GDM1 (cell line): Measurements from ENCODE around the gene PLA2G2E.
"Not testable (repeated sequence)": the region's sequence is repeated elsewhere in the genome, so short reads cannot be mapped to it uniquely, and the experiment has no call there.

Source experiments
- DNase-seq: peaks from one replicate; lab custom pipeline; 2025; lab: John Stamatoyannopoulos, UW

The PLA2G2E gene

DNA sequence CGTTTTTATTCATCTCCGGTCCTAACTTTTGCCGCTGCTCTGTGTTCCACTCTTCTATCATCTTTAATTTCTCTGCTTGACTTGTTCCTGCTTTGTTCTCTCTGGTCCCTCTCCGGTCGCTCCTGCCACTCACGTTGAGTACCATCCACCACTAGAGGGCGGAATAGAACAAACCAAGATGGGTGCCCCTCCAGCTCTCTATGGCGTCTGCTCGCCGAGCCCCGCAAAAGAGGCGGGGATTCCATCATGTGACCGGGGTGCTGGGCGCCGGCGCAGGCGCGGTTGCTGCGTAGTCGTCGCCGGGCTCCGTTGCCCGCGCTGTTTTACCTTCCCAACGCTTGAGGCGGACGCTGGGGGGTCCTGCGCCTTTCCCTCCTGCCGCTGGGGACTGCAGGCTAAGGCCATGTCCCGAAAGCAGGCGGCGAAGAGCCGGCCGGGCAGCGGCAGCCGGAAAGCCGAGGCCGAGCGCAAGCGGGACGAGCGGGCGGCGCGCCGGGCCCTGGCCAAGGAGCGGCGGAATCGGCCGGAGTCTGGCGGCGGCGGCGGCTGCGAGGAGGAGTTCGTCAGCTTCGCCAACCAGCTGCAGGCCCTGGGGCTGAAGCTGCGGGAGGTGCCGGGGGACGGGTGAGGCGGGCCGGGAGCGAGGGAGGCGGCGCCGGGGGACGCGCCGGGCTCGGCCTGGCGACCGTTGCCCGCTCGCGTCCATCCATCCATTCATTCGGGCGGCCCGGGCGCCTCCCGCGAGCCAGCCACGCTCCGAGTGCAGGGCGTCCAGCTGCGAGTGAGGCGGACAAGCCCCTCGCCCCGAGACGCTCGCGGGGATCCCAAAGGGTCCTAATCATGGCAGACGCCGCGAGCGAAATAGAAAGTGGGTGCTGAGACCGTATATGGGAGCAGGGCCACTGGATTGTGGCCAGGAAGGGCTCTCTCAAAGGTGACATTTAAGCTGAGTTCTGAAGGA, 41.0 kb downstream of the PLA2G2E start, which contains the start of gene OTUD3:
Gene OTUD3 (plus strand): TSS at position 285 of the 961 bp plus-strand sequence. CDS start 119 bp downstream, at position 404.
- peak; percentile 93 for DNase-seq

DNA sequence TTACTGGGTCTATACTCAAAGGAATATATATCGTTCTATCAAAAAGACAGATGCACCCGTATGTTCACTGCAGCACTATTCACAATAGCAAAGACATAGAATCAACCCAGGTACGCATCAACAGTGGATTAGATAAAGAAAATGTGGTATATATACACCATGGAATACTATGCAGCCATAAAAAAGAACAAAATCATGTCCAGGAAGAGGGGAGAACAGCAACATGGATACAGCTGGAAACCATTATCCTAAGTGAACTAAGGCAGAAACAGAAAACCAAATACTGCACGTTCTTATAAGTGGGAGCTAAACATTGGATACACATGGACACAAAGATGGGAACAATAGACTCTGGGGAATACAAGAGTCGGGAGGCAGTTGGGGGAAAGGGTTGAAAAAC, 42.6 kb downstream of the PLA2G2E start:
- not testable (repeated sequence) for DNase-seq

- DNase-seq, result no peak
Observed at GRCh38 chr1:19879661-19880060, 43.8 kb downstream of the PLA2G2E start.

DNA sequence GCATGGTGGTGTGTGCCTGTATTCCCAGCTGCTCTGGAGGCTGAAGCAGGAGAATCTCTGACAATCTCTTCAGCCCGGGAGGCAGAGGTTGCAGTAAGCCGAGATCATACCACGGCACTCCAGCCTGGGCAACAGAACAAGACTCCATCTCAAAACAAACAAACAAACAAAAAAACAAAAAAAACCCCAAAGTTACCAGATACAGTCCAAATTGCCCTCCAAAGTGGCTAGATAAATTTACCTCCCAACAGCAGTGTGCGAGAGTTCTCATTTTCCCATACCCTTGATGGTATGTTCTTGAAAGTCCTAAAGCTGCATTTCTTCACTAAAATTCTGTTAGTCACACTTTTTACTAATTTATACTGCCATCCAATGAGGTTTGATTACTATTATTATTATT, 44.2 kb downstream of the PLA2G2E start:
- no peak for DNase-seq

GRCh38 chr1:19878637-19878985, 44.8 kb downstream of the PLA2G2E start:
- DNase-seq, result no peak

GRCh38 chr1:19877821-19878636, 45.4 kb downstream of the PLA2G2E start:
- no peak for DNase-seq

DNA sequence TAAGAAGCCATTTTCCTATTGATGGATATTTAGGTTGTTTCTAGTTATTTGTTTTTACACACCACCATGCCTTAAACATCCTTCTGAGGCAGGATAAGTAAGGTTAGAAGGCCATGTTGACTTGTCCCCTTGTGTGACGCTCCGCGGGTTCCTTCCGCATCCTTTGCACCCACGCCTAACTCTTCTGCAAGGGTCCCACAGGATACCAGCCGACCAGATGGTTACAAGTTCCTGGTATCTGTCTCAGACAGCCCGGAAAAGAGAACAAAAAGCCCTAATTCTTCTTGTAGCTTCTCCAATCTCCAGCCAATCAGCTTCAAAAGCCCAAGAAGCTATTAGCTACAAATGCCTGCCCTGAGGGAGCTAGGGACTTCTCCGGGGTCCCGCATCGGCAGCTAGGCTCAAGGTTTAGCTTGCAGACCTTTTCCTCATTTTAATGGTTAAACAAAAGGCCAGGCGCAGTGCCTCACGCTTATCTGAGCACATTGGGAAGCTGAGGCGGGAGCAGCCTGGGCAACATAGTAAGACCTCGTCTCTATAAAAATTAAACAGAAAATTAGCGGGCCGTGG, 46.2 kb downstream of the PLA2G2E start:
- DNase-seq, result no peak

- DNase-seq, result no peak
Observed at GRCh38 chr1:19872190-19872589, 51.2 kb downstream of the PLA2G2E start.
